SU-DHL-6 (cell line): ENCODE data around the gene TNP2.

Source experiments
- H2AFZ ChIP-seq: fragments of 200-600 bp; sonication (generic); 2 replicates; pipeline ENCODE4 v1.6.1; 2014; ENCODE audit warnings: low read depth, mild to moderate bottlenecking, moderate library complexity, mixed read lengths, antibody characterized with exemption, low read length; ENCODE audit not compliant: severe bottlenecking
- H3F3A ChIP-seq: fragments of 200-600 bp; shearing (Covaris generic); 2 replicates; pipeline ENCODE4 v1.6.0; 2016; ENCODE audit warnings: antibody characterized with exemption, mild to moderate bottlenecking; ENCODE audit not compliant: insufficient read depth
- H3K27ac ChIP-seq: fragments of 200-600 bp; sonication (generic); 2 replicates; pipeline ENCODE4 v1.5.1; 2016; ENCODE audit warnings: low read depth, mild to moderate bottlenecking, low read length, moderate library complexity, mixed read lengths
- H3K27me3 ChIP-seq: fragments of 200-600 bp; sonication (generic), shearing (Covaris generic); 2 replicates; pipeline ENCODE4 v1.6.0; 2014; ENCODE audit warnings: mild to moderate bottlenecking, low read length
- H3K36me3 ChIP-seq: fragments of 200-600 bp; sonication (generic); 2 replicates; pipeline ENCODE4 v1.6.1; 2014; ENCODE audit warnings: mild to moderate bottlenecking, low read length, mixed read lengths
- H3K4me2 ChIP-seq: fragments of 300-600, 200-600 bp; shearing (Covaris generic), sonication (generic); 2 replicates; pipeline ENCODE4 v1.6.0; 2014; ENCODE audit warnings: low read length, low read depth, mild to moderate bottlenecking; ENCODE audit not compliant: poor library complexity, severe bottlenecking
- H3K4me3 ChIP-seq: fragments of 200-600 bp; sonication (generic); 2 replicates; pipeline ENCODE4 v1.5.1; 2014; ENCODE audit warnings: antibody characterized with exemption, low read length, mild to moderate bottlenecking, mixed read lengths; ENCODE audit not compliant: insufficient read depth, poor library complexity, severe bottlenecking
- H3K79me2 ChIP-seq: fragments of 200-600 bp; sonication (generic); 2 replicates; pipeline ENCODE4 v1.6.1; 2014; ENCODE audit warnings: mild to moderate bottlenecking, low read length, moderate library complexity; ENCODE audit not compliant: insufficient read depth
- H3K9ac ChIP-seq: fragments of 200-600 bp; sonication (generic); 2 replicates; pipeline ENCODE4 v1.7.0; 2014; ENCODE audit warnings: mild to moderate bottlenecking, low read length
- H3K9me2 ChIP-seq: fragments of 200-600 bp; sonication (generic); replicated peaks from 2 replicates; pipeline ENCODE4 v1.6.1; 2014; ENCODE audit warnings: low read length; ENCODE audit not compliant: insufficient read depth
- H3K9me3 ChIP-seq: fragments of 200-600 bp; sonication (generic); 2 replicates; pipeline ENCODE4 v1.6.1; 2014; ENCODE audit warnings: low read length, mixed read lengths; ENCODE audit not compliant: insufficient read depth
- H4K20me1 ChIP-seq: fragments of 200-600 bp; sonication (generic); 2 replicates; pipeline ENCODE4 v1.6.1; 2014; ENCODE audit warnings: low read depth, mild to moderate bottlenecking, antibody characterized with exemption, low read length, moderate library complexity, mixed read lengths
- EZH2phosphoT487 ChIP-seq: fragments of 200-600 bp; sonication (generic), shearing (Covaris generic); conservative IDR thresholded peaks from 2 replicates; pipeline ENCODE4 v1.6.1; 2018; ENCODE audit warnings: mild to moderate bottlenecking, antibody characterized with exemption, low read length, moderate library complexity, mixed read lengths
- TF ChIP-seq, protein P1 (sequence below): fragments of 200-600 bp; sonication (generic); IDR thresholded peaks from one replicate; pipeline ENCODE4 v1.5.1; 2017; ENCODE audit warnings: antibody characterized with exemption, mild to moderate bottlenecking, low read length, moderate library complexity; ENCODE audit not compliant: insufficient read depth, poor library complexity, severe bottlenecking

Gene TNP2

DNA sequence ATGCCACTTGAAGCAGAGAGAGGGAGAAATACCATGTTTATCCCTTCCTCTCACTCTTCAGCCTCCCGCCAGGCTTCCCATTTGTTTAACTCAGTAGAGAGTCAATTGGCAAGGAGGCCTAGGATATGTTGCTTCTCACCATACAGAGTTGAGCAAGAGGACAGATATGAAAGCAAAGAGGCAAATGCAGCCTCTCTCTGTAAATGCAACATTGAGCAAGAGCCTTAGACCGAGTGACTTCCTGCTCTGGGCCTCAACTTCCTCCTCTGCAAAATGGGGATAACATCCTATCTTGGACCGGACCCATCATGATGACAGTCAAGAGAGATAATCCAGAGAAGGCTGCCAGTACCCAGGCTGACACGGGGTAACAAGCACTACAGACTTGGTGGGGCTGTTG lies 49.9 kb downstream of the TNP2 start:
- H3K4me2 ChIP-seq: no peak overlapping the region
- H3K9me2 ChIP-seq: no peaks in the 10 kb centered on the region
- no peaks in the 10 kb centered on the region for H3K27me3 ChIP-seq
- TF ChIP-seq EZH2phosphoT487: no peak
- TF ChIP-seq, protein P1, sequence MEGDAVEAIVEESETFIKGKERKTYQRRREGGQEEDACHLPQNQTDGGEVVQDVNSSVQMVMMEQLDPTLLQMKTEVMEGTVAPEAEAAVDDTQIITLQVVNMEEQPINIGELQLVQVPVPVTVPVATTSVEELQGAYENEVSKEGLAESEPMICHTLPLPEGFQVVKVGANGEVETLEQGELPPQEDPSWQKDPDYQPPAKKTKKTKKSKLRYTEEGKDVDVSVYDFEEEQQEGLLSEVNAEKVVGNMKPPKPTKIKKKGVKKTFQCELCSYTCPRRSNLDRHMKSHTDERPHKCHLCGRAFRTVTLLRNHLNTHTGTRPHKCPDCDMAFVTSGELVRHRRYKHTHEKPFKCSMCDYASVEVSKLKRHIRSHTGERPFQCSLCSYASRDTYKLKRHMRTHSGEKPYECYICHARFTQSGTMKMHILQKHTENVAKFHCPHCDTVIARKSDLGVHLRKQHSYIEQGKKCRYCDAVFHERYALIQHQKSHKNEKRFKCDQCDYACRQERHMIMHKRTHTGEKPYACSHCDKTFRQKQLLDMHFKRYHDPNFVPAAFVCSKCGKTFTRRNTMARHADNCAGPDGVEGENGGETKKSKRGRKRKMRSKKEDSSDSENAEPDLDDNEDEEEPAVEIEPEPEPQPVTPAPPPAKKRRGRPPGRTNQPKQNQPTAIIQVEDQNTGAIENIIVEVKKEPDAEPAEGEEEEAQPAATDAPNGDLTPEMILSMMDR: no peak
- peaks cover 9% of the 10 kb centered on the region; the same call in 1 of the 2 replicates for H3K9me3 ChIP-seq
- H3K79me2 ChIP-seq: no peaks in the 10 kb centered on the region
- H3K27ac ChIP-seq: no peak overlapping the region
- no peak overlapping the region for H3K4me3 ChIP-seq
- no peaks in the 10 kb centered on the region for H3F3A ChIP-seq
- H4K20me1 ChIP-seq: no peaks in the 10 kb centered on the region
- H3K36me3 ChIP-seq: no peaks in the 10 kb centered on the region; the same call in 1 of the 2 replicates
- H3K9ac ChIP-seq: no peak overlapping the region
- H2AFZ ChIP-seq: no peak overlapping the region

DNA sequence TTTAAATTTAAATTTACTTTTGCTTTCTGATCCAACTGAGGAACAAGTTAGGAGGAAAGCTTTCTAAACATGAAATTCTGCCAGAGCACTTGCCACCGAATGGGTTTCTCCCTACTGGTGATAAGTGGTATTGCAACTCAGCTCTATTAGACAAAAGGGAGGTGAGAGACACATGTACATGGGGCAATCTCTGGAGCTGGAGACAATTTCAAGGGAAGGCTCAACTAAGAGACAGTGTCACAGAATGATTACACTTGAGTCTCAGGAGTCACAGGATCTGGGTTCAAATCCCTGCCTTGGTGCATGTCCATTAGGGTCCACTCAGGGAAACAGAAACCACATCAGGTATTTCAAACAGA lies 50.5 kb downstream of the TNP2 start:
- no peaks in the 10 kb centered on the region for H3K9me2 ChIP-seq
- H4K20me1 ChIP-seq: no peaks in the 10 kb centered on the region
- H3K27ac ChIP-seq: no peak overlapping the region
- H3K4me2 ChIP-seq: no peak overlapping the region
- no peak for TF ChIP-seq EZH2phosphoT487
- TF ChIP-seq, protein P1: peak; percentile 45
- H3K9me3 ChIP-seq: peaks cover 9% of the 10 kb centered on the region; the same call in 1 of the 2 replicates
- no peaks in the 10 kb centered on the region for H3F3A ChIP-seq
- H3K9ac ChIP-seq: no peak overlapping the region
- H3K27me3 ChIP-seq: no peaks in the 10 kb centered on the region
- H3K79me2 ChIP-seq: no peaks in the 10 kb centered on the region
- no peak overlapping the region for H3K4me3 ChIP-seq
- no peaks in the 10 kb centered on the region; the same call in 1 of the 2 replicates for H3K36me3 ChIP-seq
- no peak overlapping the region for H2AFZ ChIP-seq
